ENCODE data around the gene FH. TPM values are rescaled to one million over a fixed set of nuclear protein-coding genes. Genes with fewer than 3 reads are reported as not detected.
A peak's percentile ranks its signal among the peaks of the same experiment; 100 is the strongest.

Gene FH
- total RNA-seq, 2 experiments from 2014 or later = 13.0 to 16.9 TPM

DNA sequence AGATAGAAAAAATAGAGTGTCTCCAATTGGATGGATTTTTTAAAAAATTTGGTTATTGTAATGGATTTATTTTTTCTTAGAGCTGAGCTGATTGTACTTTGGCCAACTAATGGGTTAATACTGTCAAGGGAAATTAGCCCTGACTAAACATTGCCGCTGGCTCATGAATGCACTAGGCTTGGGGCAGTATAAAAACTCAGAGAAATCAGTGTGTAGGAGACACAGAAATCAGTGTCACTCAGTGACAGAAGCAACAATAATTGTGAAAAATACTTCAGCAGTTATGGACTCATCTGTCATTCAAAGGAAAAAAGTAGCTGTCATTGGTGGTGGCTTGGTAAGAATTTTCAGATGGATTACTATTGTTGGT lies 12.6 kb upstream of the FH start, which contains the start of gene KMO:
Gene KMO (plus strand): TSS at position 217 of the 370 bp plus-strand sequence. CDS start 67 bp downstream, at position 284.
- no peak for ATAC-seq (ENCODE audit: poor library complexity)
- Histone ChIP-seq H3K9me3 (ENCODE audit: control insufficient read depth in 1 of 2, insufficient read depth in 1 of 2, low read length in 2 of 2) (no peaks in the 10 kb centered on the region), H3K27me3 (ENCODE audit: control insufficient read depth in 1 of 2, insufficient read depth in 2 of 2, low read length in 2 of 2) (no peaks in the 10 kb centered on the region), H3K27ac (ENCODE audit: low read depth in 1 of 2, low read length in 2 of 2) (no peak within 1 kb of the TSS), H3K36me3 (ENCODE audit: insufficient read depth, low read length) (no peaks in the 10 kb centered on the region), H3K4me1 (ENCODE audit: insufficient read depth, low read length) (peaks cover 2% of the 10 kb centered on the region), H3K4me3 (ENCODE audit: low read length) (peak within 1 kb of the TSS; percentile 59)
- Mint-ChIP-seq H3K4me1 (ENCODE audit: low read depth) (peaks cover 6% of the 10 kb centered on the region), H3K4me3 (peak within 1 kb of the TSS; percentile 97), H3K27ac (peak within 1 kb of the TSS; percentile 42), H3K27me3 (no peaks in the 10 kb centered on the region), H3K9me3 (no peaks in the 10 kb centered on the region), H3K36me3 (ENCODE audit: low read depth) (no peaks in the 10 kb centered on the region)
- TF ChIP-seq, protein P1, sequence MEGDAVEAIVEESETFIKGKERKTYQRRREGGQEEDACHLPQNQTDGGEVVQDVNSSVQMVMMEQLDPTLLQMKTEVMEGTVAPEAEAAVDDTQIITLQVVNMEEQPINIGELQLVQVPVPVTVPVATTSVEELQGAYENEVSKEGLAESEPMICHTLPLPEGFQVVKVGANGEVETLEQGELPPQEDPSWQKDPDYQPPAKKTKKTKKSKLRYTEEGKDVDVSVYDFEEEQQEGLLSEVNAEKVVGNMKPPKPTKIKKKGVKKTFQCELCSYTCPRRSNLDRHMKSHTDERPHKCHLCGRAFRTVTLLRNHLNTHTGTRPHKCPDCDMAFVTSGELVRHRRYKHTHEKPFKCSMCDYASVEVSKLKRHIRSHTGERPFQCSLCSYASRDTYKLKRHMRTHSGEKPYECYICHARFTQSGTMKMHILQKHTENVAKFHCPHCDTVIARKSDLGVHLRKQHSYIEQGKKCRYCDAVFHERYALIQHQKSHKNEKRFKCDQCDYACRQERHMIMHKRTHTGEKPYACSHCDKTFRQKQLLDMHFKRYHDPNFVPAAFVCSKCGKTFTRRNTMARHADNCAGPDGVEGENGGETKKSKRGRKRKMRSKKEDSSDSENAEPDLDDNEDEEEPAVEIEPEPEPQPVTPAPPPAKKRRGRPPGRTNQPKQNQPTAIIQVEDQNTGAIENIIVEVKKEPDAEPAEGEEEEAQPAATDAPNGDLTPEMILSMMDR (IDR thresholded peaks at IDR 0.05) = no peak
- peak in 2 of 14 experiments; percentile 29 to 46 for DNase-seq
- CTCF ChIA-PET = interaction anchor here (0.6 kb wide), 1 partner anchor 95 kb away, joined by 3 read pairs; no protein-coding TSS in a partner anchor
- intact Hi-C loops (cut with DNase I, micrococcal nuclease) = loop anchor here (5.0 to 10.0 kb wide), 6 partner anchors 80 to 1795 kb away; partner anchors contain the start of gene MAP1LC3C (in 1 of the 2)
- POLR2A ChIA-PET = interaction anchor here (0.6 to 1.2 kb wide), 3 partner anchors 19 to 108 kb away, joined by 3 to 4 read pairs (median 4); partner anchors contain the start of genes CHML and OPN3

DNA sequence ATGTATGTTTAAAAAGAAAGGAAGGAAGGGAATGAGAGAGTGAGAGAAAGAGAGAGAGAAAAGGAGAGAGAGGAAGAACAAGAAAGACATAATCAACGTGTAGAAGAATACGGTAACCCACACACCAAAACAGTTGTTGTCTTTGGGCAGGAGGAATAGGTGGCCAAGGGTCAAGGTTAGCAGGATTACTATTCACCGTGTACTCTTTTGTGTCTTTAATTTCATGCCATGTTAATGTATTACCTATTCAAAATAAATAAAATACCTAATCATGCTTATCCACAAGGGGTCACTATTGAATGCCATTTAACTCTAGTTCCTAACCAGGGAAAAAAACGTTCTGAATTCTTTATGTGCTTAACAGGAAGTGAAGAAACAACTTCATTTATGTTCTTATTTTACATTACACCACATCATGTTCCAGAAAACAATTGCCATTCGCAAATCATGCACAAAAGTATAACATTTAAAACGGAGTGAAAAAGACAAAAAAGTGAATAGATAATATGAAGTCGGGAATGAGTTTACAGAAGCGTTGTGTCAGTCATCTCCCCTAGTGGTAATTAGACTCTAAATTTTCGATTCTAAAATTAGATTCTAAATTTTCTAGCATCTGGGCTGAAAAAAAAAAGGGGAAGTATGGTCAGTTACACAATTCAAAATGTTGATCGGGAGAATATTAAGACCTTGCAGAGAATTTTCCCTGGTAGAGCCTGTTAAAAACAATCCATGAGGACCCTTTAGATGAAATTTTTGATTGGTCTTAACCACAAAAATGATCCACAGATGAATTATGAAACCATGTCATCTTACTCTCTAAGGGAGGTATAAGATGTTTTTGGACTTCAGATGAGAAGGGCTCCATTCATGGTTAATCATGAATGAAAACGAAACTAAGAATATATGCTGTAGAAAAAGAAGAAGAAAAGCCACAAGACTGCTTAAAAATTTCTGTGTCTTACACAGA lies 11.9 kb upstream of the FH start:
- Mint-ChIP-seq H3K4me1 (ENCODE audit: low read depth) (peaks cover 6% of the 10 kb centered on the region), H3K4me3 (peak overlapping the region; percentile 97)
- ATAC-seq (ENCODE audit: poor library complexity) = peak; percentile 89

DNA sequence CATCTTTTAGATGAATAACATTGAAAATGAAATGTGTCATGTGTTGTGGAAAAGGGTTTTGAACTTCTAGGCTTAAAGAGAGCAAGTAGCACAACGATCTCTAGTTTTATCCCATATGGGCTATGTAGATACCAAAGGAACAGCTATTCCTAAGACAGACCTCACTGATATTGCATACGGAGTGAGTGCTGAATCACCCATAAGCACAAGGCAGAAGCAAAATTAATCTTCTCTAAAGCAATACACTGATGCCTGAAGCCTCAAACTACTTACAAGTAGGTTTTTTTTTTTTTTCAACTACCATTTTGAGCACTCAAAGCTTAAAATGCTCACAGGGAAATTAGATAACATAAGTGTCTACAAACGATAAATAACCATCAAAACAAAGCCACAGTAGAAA lies 7.6 kb upstream of the FH start:
- H3K4me1 Mint-ChIP-seq (ENCODE audit: low read depth) = peaks cover 6% of the 10 kb centered on the region
- peaks cover 35% of the 10 kb centered on the region for H3K27me3 Mint-ChIP-seq
- ATAC-seq (ENCODE audit: poor library complexity) (no peak), DNase-seq (no peak)
- H3K36me3 Mint-ChIP-seq (ENCODE audit: low read depth) = no peaks in the 10 kb centered on the region
- no peak overlapping the region for H3K27ac Mint-ChIP-seq
- ChIA-PET POLR2A (interaction anchor here (0.9 kb wide), 1 partner anchor 25 kb away, joined by 4 read pairs; no protein-coding TSS in a partner anchor), CTCF (interaction anchor here (0.7 kb wide), 1 partner anchor 100 kb away, joined by 4 read pairs; no protein-coding TSS in a partner anchor)
- no peaks in the 10 kb centered on the region for H3K9me3 ChIP-seq (ENCODE audit: control insufficient read depth in 1 of 2, insufficient read depth in 1 of 2, low read length in 2 of 2)
- H3K4me3 Mint-ChIP-seq = no peak overlapping the region
- intact Hi-C loops (cut with DNase I, micrococcal nuclease) = no loop called here
- peaks cover 2% of the 10 kb centered on the region for H3K4me1 ChIP-seq (ENCODE audit: insufficient read depth, low read length)
- TF ChIP-seq, protein P1 (IDR thresholded peaks at IDR 0.05) = no peak
- no peaks in the 10 kb centered on the region for H3K9me3 Mint-ChIP-seq
- H3K36me3 ChIP-seq (ENCODE audit: insufficient read depth, low read length) = no peaks in the 10 kb centered on the region
- peaks cover 4 to 13% of the 10 kb centered on the region in 2 experiments for H3K27me3 ChIP-seq (ENCODE audit: control insufficient read depth in 1 of 2, insufficient read depth in 2 of 2, low read length in 2 of 2)
- H3K4me3 ChIP-seq (ENCODE audit: low read length) = no peak overlapping the region
- no peak overlapping the region for H3K27ac ChIP-seq (ENCODE audit: low read depth in 1 of 2, low read length in 2 of 2)

More for the DNA sequence above, 11.9 kb upstream of the FH start:
- POLR2A ChIA-PET = interaction anchor here (1.0 to 1.2 kb wide), 2 partner anchors 20 to 109 kb away, joined by 4 read pairs; partner anchors contain the start of genes CHML and OPN3
- Histone ChIP-seq H3K9me3 (ENCODE audit: control insufficient read depth in 1 of 2, insufficient read depth in 1 of 2, low read length in 2 of 2) (no peaks in the 10 kb centered on the region), H3K36me3 (ENCODE audit: insufficient read depth, low read length) (no peaks in the 10 kb centered on the region), H3K4me1 (ENCODE audit: insufficient read depth, low read length) (peaks cover 2% of the 10 kb centered on the region), H3K4me3 (ENCODE audit: low read length) (peak overlapping the region; percentile 59), H3K27me3 (ENCODE audit: control insufficient read depth in 1 of 2, insufficient read depth in 2 of 2, low read length in 2 of 2) (no peaks in the 10 kb centered on the region), H3K27ac (ENCODE audit: low read depth in 1 of 2, low read length in 2 of 2) (no peak overlapping the region)
- CTCF ChIA-PET = no interaction called here
- no peaks in the 10 kb centered on the region for H3K27me3 Mint-ChIP-seq
- H3K9me3 Mint-ChIP-seq = no peaks in the 10 kb centered on the region
- peak overlapping the region; percentile 42 for H3K27ac Mint-ChIP-seq
- peak in 3 of 14 experiments; percentile 78 to 81 (median 78) for DNase-seq
- intact Hi-C loops (cut with DNase I, micrococcal nuclease) = loop anchor here (1.0 to 10.0 kb wide), 10 partner anchors 19 to 1796 kb away; partner anchors contain the start of gene MAP1LC3C (in 1 of the 2)
- TF ChIP-seq, protein P1 (IDR thresholded peaks at IDR 0.05) = peak; percentile 74
- H3K36me3 Mint-ChIP-seq (ENCODE audit: low read depth) = no peaks in the 10 kb centered on the region

Data from CD4-positive, alpha-beta T cell (primary cell).